H9 (cell line): ENCODE data around the gene NBEA. TPM values are rescaled to one million over a fixed set of nuclear protein-coding genes. Genes with fewer than 3 reads are reported as not detected.

Experiments
- DNase-seq: peaks from one replicate; pipeline ENCODE4 v3.0.0-alpha.2; 2017
- H2AFZ ChIP-seq: one replicate; pipeline ENCODE4 v1.6.1; 2013; ENCODE audit warnings: mild to moderate bottlenecking, low read length, control low read depth, moderate library complexity
- H2AK5ac ChIP-seq: 2 replicates; pipeline ENCODE4 v1.6.1; 2013; ENCODE audit warnings: low read length, control low read depth, mixed read lengths; ENCODE audit not compliant: insufficient read length
- H2BK120ac ChIP-seq: one replicate; pipeline ENCODE4 v1.6.1; 2013; ENCODE audit warnings: low read depth, mild to moderate bottlenecking, low read length, control low read depth, inconsistent platforms; ENCODE audit not compliant: poor library complexity, severe bottlenecking
- H2BK12ac ChIP-seq: 2 replicates; pipeline ENCODE4 v1.6.1; 2013; ENCODE audit warnings: low read length, control low read depth, mixed read lengths, low read depth; ENCODE audit not compliant: insufficient read length
- H2BK15ac ChIP-seq: 2 replicates; pipeline ENCODE4 v1.6.1; 2013; ENCODE audit warnings: low read depth, low read length, control low read depth
- H2BK20ac ChIP-seq: one replicate; pipeline ENCODE4 v1.6.1; 2013; ENCODE audit warnings: low read depth, mild to moderate bottlenecking, low read length, control low read depth, inconsistent platforms; ENCODE audit not compliant: poor library complexity, severe bottlenecking
- H2BK5ac ChIP-seq: 2 replicates; pipeline ENCODE4 v1.6.1; 2013; ENCODE audit warnings: low read length, control low read depth, mixed read lengths; ENCODE audit not compliant: insufficient read length
- H3K14ac ChIP-seq: 2 replicates; pipeline ENCODE4 v1.6.1; 2013; ENCODE audit warnings: low read length, control low read depth; ENCODE audit not compliant: insufficient read depth
- H3K18ac ChIP-seq: 2 replicates; pipeline ENCODE4 v1.6.1; 2013; ENCODE audit warnings: low read depth, mild to moderate bottlenecking, mixed read lengths, low read length, control low read depth; ENCODE audit not compliant: insufficient read length
- H3K23ac ChIP-seq: 2 replicates; pipeline ENCODE4 v1.6.1; 2013; ENCODE audit warnings: low read length, control low read depth, mixed read lengths, low read depth; ENCODE audit not compliant: insufficient read length
- H3K23me2 ChIP-seq: 2 replicates; pipeline ENCODE4 v1.6.1; 2013; ENCODE audit warnings: low read depth, mild to moderate bottlenecking, mixed read lengths, low read length, control low read depth; ENCODE audit not compliant: insufficient read length, poor library complexity, severe bottlenecking
- H3K27ac ChIP-seq: 2 replicates; pipeline ENCODE4 v1.5.1; 2013; ENCODE audit warnings: low read length, control low read depth, mixed read lengths, low read depth; ENCODE audit not compliant: insufficient read length
- H3K27me3 ChIP-seq: 2 replicates; pipeline ENCODE4 v1.6.1; 2013; ENCODE audit warnings: low read length, control low read depth, inconsistent platforms; ENCODE audit not compliant: insufficient read depth
- H3K4ac ChIP-seq: 2 replicates; pipeline ENCODE4 v1.6.1; 2013; ENCODE audit warnings: low read depth, mild to moderate bottlenecking, control low read depth, inconsistent platforms, low read length, moderate library complexity
- H3K4me1 ChIP-seq: 2 replicates; pipeline ENCODE4 v1.6.1; 2013; ENCODE audit warnings: low read length, control low read depth, inconsistent platforms; ENCODE audit not compliant: insufficient read depth
- H3K4me2 ChIP-seq: 2 replicates; pipeline ENCODE4 v1.6.1; 2013; ENCODE audit warnings: low read length, control low read depth, mixed read lengths; ENCODE audit not compliant: insufficient read length, insufficient read depth
- H3K56ac ChIP-seq: 2 replicates; pipeline ENCODE4 v1.6.1; 2013; ENCODE audit warnings: low read depth, mild to moderate bottlenecking, mixed read lengths, low read length, control low read depth; ENCODE audit not compliant: insufficient read length
- H3K79me1 ChIP-seq: 2 replicates; pipeline ENCODE4 v1.6.1; 2013; ENCODE audit warnings: low read depth, mild to moderate bottlenecking, moderate library complexity, low read length, control low read depth, inconsistent platforms; ENCODE audit not compliant: insufficient read depth, poor library complexity, severe bottlenecking
- H3K79me2 ChIP-seq: 2 replicates; pipeline ENCODE4 v1.6.1; 2013; ENCODE audit warnings: low read length, control low read depth, inconsistent platforms; ENCODE audit not compliant: insufficient read depth
- H3K9ac ChIP-seq: 2 replicates; pipeline ENCODE4 v1.6.1; 2013; ENCODE audit warnings: low read length, control low read depth, mixed read lengths; ENCODE audit not compliant: insufficient read length; ENCODE audit errors: extremely low read depth
- H3K9me3 ChIP-seq: one replicate; pipeline ENCODE4 v1.6.1; 2013; ENCODE audit warnings: low read depth, low read length, inconsistent platforms; ENCODE audit not compliant: control insufficient read depth
- H3T11ph ChIP-seq: one replicate; pipeline ENCODE4 v1.6.1; 2013; ENCODE audit warnings: mild to moderate bottlenecking, low read length, control low read depth, inconsistent platforms
- H4K20me1 ChIP-seq: one replicate; pipeline ENCODE4 v1.6.1; 2013; ENCODE audit not compliant: control insufficient read depth, insufficient read length, insufficient read depth
- H4K5ac ChIP-seq: 2 replicates; pipeline ENCODE4 v1.6.1; 2013; ENCODE audit warnings: low read depth, mild to moderate bottlenecking, mixed read lengths, low read length, control low read depth; ENCODE audit not compliant: insufficient read length
- H4K8ac ChIP-seq: replicated peaks from 2 replicates; pipeline ENCODE4 v1.6.1; 2013; ENCODE audit warnings: low read length, control low read depth, mixed read lengths, low read depth; ENCODE audit not compliant: insufficient read length
- H4K91ac ChIP-seq: 2 replicates; pipeline ENCODE4 v1.6.1; 2013; ENCODE audit warnings: low read depth, mild to moderate bottlenecking, moderate library complexity, mixed read lengths, low read length, control low read depth; ENCODE audit not compliant: insufficient read length
- H3K27ac Mint-ChIP-seq, 3 experiments: 2 replicates in 2 of 3; 3 replicates in 1 of 3; pipeline ENCODE4 v1.8.0; 2020 to 2021; ENCODE audit warnings: mixed read lengths in 3 of 3, mild to moderate bottlenecking in 1 of 3, moderate library complexity in 1 of 3
- H3K27me3 Mint-ChIP-seq: 2 replicates; pipeline ENCODE4 v1.8.0; 2021; ENCODE audit warnings: low read depth, mild to moderate bottlenecking, moderate library complexity, mixed read lengths
- H3K36me3 Mint-ChIP-seq, 3 experiments: 2 replicates in 2 of 3; 3 replicates in 1 of 3; pipeline ENCODE4 v1.8.0; 2020 to 2021; ENCODE audit warnings: low read depth in 3 of 3, mixed read lengths in 3 of 3; ENCODE audit not compliant: insufficient read depth in 1 of 3
- H3K4me1 Mint-ChIP-seq, 2 experiments: 2 replicates each; pipeline ENCODE4 v1.8.0; 2020; ENCODE audit warnings: mixed read lengths in 2 of 2
- H3K4me3 Mint-ChIP-seq, 2 experiments: 2 replicates in 1 of 2; 3 replicates in 1 of 2; pipeline ENCODE4 v1.8.0; 2020 to 2021; ENCODE audit warnings: mild to moderate bottlenecking in 2 of 2, mixed read lengths in 2 of 2, moderate library complexity in 1 of 2
- H3K9me3 Mint-ChIP-seq, 2 experiments: 2 replicates in 1 of 2; 3 replicates in 1 of 2; pipeline ENCODE4 v1.8.0; 2020; ENCODE audit warnings: mild to moderate bottlenecking in 2 of 2, mixed read lengths in 2 of 2, moderate library complexity in 1 of 2
- WGBS: extraction: QIAGEN DNeasy Blood & Tissue Kit; methylation state at CpG from one replicate; pipeline ENCODE4 v1.1.7; 2013; ENCODE audit warnings: missing lambda C conversion rate, low lambda C conversion rate, mixed read lengths; ENCODE audit not compliant: insufficient read length; ENCODE audit errors: extremely low coverage; 5-methylcytosine and 5-hydroxymethylcytosine counted together
- total RNA-seq: library from RNA; stranded (reverse); gene quantifications from 2 replicates; pipeline ENCODE4 v1.2.1, GENCODE V29; 2021
- TF ChIP-seq, protein P1 (sequence below): fragments of 200-600 bp; sonication (generic); conservative IDR thresholded peaks from 3 replicates; pipeline ENCODE4 v1.8.0; 2021; ENCODE audit warnings: antibody characterized with exemption, mild to moderate bottlenecking

NBEA gene
- total RNA-seq, 1 experiment from 2014 or later = 17.3 TPM

DNA sequence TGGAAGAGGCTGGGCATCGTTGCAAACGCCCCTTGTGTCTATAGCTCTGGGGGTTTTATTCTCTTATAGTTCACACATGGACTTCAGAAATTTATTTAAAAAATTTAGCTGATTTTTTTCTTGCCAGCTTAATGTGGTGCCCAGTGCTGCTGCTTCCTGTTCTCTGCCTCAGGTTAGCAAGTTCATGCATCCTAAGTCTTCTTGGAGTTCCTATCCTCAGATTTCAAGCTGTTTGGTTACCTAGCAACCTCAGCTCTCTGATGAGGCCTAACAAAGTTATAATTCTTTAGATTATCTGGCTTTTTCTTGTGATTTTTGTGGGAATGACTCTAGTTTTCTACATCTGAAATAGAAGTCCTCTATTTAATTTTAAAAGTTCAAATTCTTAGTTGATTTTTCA is 283.5 kb downstream of the NBEA start:
- H3K36me3 Mint-ChIP-seq = peaks cover 7 to 10% (median 7%) of the 10 kb centered on the region in 3 experiments

More for the DNA sequence above, 283.5 kb downstream of the NBEA start:
- no peak overlapping the region for H3K4me2 ChIP-seq
- H2AFZ ChIP-seq = no peak overlapping the region
- no peak overlapping the region for H2AK5ac ChIP-seq
- no peak overlapping the region for H4K8ac ChIP-seq
- no peak overlapping the region for H3K4ac ChIP-seq
- H3K9me3 ChIP-seq = no peaks in the 10 kb centered on the region
- Mint-ChIP-seq H3K27ac (0 out of 7 replicates have a peak overlapping the region, but pooled peaks of 1 of the 3 experiments have one; percentile 36), H3K9me3 (peaks cover 3% of the 10 kb centered on the region in 2 experiments; a peak in 4 of 5 replicates), H3K4me1 (peaks cover 9 to 18% of the 10 kb centered on the region in 2 experiments), H3K27me3 (no peaks in the 10 kb centered on the region), H3K4me3 (no peak overlapping the region)
- no peak overlapping the region for H3K56ac ChIP-seq
- no peak for DNase-seq
- H2BK12ac ChIP-seq = no peak overlapping the region
- H4K5ac ChIP-seq = no peak overlapping the region
- H2BK15ac ChIP-seq = no peak overlapping the region
- no peaks in the 10 kb centered on the region for H3K27me3 ChIP-seq
- no peaks in the 10 kb centered on the region for H3K79me2 ChIP-seq
- no peaks in the 10 kb centered on the region for H3K79me1 ChIP-seq
- no peak overlapping the region for H3K9ac ChIP-seq
- WGBS = no CpG with 5 or more reads among the region's 2 CpGs
- H3K14ac ChIP-seq = no peak overlapping the region
- no peaks in the 10 kb centered on the region for H3K4me1 ChIP-seq
- H3T11ph ChIP-seq = no peak overlapping the region
- H3K18ac ChIP-seq = no peak overlapping the region
- H2BK120ac ChIP-seq = no peak overlapping the region
- H2BK20ac ChIP-seq = no peak overlapping the region
- H3K27ac ChIP-seq = no peak overlapping the region
- no peak overlapping the region for H4K91ac ChIP-seq
- no peak overlapping the region for H2BK5ac ChIP-seq
- H3K23ac ChIP-seq = no peak overlapping the region
- no peaks in the 10 kb centered on the region for H4K20me1 ChIP-seq
- H3K23me2 ChIP-seq = no peaks in the 10 kb centered on the region
- TF ChIP-seq, protein P1, sequence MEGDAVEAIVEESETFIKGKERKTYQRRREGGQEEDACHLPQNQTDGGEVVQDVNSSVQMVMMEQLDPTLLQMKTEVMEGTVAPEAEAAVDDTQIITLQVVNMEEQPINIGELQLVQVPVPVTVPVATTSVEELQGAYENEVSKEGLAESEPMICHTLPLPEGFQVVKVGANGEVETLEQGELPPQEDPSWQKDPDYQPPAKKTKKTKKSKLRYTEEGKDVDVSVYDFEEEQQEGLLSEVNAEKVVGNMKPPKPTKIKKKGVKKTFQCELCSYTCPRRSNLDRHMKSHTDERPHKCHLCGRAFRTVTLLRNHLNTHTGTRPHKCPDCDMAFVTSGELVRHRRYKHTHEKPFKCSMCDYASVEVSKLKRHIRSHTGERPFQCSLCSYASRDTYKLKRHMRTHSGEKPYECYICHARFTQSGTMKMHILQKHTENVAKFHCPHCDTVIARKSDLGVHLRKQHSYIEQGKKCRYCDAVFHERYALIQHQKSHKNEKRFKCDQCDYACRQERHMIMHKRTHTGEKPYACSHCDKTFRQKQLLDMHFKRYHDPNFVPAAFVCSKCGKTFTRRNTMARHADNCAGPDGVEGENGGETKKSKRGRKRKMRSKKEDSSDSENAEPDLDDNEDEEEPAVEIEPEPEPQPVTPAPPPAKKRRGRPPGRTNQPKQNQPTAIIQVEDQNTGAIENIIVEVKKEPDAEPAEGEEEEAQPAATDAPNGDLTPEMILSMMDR = no peak
